HCT116 (cell line): Measurements from ENCODE around the gene RNF145.
"Not testable (repeated sequence)": the region's sequence is repeated elsewhere in the genome, so short reads cannot be mapped to it uniquely, and the experiment has no call there.

Source experiments
- CTCF ChIP-seq, 3 experiments: fragments of 200-600 bp in 1 of 3; sonication (generic) in 1 of 3; IDR thresholded peaks in 2 of 3; conservative IDR thresholded peaks in 1 of 3; 2 replicates each; pipeline ENCODE4 v1.5.1; 2012 to 2017; ENCODE audit warnings: low read depth in 2 of 3, low read length in 2 of 3, antibody characterized with exemption in 1 of 3, borderline replicate concordance in 1 of 3, control low read depth in 1 of 3, mild to moderate bottlenecking in 1 of 3, mixed read lengths in 1 of 3, mixed run types in 1 of 3, moderate library complexity in 1 of 3; ENCODE audit not compliant: insufficient read depth in 1 of 3
- EGR1 ChIP-seq: IDR thresholded peaks from 2 replicates; pipeline ENCODE4 v1.6.1; 2012; ENCODE audit warnings: low read depth
- EZH2 ChIP-seq: fragments of 200-600 bp; sonication (generic); IDR thresholded peaks from 2 replicates; pipeline ENCODE4 v1.6.1; 2017; ENCODE audit warnings: antibody characterized with exemption, mixed run types
- EZH2phosphoT487 ChIP-seq: fragments of 200-600 bp; IDR thresholded peaks from 2 replicates; pipeline ENCODE4 v1.6.1; 2018; ENCODE audit warnings: antibody characterized with exemption, borderline replicate concordance

GRCh38 chr5:159235871-159236520 is 26.6 kb upstream of the RNF145 start:
- not testable (repeated sequence) for TF ChIP-seq CTCF (IDR thresholded peaks at IDR 0.05 in 2 of 3, conservative IDR thresholded peaks at IDR 0.05 in 1 of 3; ENCODE audit: borderline replicate concordance in 1 of 3, insufficient read depth in 1 of 3, low read depth in 2 of 3, low read length in 2 of 3); EZH2phosphoT487; EGR1; EZH2
